HG03469 (cell line): ENCODE measurements around the gene PCNX3.
"Not testable (repeated sequence)": the region's sequence is repeated elsewhere in the genome, so short reads cannot be mapped to it uniquely, and the experiment has no call there.

ENCODE experiments used
- ATAC-seq: cut with Tn5 transposase; IDR thresholded peaks from one replicate; pipeline ENCODE4 v1.9.1; 2021; ENCODE audit warnings: mild to moderate bottlenecking, moderate library complexity, moderate number of reproducible peaks; ENCODE audit not compliant: unreplicated experiment

Gene PCNX3

GRCh38 chr11:65680192-65680743 is 64.7 kb downstream of the PCNX3 start:
- ATAC-seq: no peak

GRCh38 chr11:65683480-65683879 is 67.9 kb downstream of the PCNX3 start:
- not testable (repeated sequence) for ATAC-seq

- ATAC-seq: no peak
These were observed 70.4 kb downstream of the PCNX3 start for GRCh38 chr11:65685981-65686380.
